ENCODE results near the gene TMEM108.

TMEM108 gene

DNA sequence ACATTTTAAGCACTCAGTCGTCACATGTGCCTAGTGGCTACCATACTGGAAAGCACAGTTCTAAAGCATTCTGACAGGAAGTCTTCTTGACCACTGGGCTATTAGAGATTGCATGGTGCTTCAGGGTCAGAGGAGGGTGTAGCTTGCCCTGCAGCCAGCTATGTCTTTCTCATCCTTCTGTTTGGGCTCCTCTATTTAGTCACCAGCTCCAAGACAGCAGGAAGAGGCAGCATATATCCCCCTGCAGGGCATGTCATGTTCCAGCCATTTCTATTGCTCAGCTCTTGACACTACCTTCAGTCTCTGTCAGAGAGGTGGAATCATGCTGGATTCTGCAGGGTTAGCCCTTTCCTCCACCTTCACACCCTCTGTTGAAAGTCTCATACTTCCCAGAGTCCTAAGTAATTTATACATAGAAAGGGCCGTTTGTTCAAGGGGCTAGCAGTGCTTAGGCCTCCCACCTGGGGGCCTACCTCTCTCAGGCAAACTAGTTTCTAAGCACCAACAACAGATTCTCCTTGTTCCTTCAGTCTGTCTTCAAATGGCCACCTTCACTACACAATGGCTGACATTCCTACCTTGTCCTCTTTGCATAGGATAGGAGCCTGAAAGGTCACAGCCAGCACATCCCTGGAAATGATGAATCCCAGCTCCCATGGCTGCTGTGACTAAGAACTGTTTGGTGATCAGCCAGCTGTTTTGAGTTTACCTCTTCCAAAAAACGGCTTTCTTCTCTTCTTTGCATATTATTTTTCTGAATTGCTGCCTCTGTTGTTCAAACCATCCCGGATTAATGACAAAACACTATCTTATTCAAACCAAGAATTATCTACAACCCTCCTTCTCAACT lies 246.0 kb downstream of the TMEM108 start:
- no peak for DNase-seq

DNA sequence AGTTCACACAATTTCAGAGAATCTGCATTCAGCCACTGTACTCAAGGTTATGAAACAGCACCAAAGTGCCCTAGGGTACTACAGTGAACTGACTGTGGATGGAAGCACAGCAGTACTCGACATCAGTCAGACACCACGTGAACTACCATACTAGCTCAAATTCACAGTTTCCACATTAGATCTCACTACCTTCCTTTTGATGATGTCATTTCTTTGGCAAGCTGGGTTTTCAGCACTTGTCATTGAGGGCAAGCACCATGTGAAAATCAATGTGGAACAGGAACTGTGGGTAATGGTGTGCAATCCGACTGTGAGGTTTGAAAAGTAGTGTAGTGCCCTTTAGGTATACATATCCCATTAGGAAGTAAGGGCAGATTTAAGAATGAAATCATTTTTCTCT lies 251.1 kb downstream of the TMEM108 start:
- no peak for DNase-seq

DNA sequence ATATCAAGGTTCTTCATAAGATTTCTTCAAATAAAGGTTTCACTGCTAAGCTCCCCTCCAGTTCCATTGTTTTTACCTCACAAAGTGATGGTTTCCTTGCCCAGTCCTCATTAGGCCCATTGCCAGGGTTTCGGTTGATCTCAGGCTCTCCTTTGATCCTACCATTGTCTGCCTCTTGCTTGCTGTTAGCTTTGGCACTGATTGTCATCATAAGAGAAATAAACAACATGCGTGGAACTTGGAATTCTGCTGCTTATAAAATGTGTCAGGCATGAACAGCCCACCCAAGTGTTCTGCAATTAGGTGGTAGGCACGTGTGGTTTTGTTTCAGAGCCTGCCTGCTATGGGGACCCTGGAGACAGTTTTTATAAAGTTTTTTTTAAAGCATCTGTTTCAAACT lies 254.1 kb downstream of the TMEM108 start:
- DNase-seq: no peak

DNA sequence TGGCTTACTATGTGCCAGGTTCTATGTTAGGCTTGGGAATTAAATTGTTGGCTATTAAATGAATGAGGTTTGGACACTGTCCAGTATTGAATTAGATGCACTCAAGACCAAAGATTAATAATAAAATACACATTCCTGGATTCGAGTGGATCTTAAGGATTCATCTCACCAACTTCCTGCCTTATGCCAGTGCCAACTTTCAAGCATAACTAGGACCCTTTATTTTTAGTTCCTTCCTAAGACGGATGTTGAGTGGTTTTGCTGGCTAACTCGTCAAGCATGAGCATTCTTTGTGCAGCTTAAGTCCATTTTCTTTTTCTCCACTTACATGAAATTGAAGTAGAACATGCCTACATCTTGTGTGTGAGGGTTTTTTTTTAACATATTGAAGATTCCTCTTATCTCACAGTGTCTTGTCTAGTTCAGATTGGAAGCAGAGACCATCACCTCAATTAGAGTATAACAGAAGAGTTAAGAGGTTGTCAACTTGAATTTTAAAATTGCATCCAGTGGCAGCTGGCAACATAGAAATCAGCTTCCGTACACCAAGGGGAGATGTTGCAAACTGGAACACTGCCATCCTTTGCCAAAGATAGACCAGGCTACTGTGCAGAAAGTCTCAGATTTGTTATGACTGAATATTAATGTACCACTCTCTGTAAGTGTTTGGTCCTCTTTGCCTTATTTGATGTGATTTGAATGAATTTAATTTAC lies 255.4 kb downstream of the TMEM108 start:
- DNase-seq: no peak

DNA sequence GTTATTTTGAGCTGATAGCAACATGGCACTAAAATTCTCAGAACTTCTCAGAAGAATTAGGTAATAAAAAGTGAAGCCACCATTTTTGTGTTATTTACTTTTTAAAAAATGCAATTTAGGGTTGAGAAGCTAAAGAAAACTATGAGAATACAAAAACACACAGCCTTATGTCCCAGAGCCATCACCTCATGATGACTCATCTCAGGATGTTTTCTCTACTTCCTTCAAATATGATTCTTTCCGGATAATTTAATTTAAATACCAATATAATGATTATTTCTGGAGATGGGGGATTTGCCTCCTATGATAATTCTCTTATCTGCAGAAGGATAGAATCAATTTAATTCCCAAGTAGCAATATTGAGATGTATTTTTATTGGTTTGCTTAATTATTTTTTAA lies 256.1 kb downstream of the TMEM108 start:
- DNase-seq: no peak

DNA sequence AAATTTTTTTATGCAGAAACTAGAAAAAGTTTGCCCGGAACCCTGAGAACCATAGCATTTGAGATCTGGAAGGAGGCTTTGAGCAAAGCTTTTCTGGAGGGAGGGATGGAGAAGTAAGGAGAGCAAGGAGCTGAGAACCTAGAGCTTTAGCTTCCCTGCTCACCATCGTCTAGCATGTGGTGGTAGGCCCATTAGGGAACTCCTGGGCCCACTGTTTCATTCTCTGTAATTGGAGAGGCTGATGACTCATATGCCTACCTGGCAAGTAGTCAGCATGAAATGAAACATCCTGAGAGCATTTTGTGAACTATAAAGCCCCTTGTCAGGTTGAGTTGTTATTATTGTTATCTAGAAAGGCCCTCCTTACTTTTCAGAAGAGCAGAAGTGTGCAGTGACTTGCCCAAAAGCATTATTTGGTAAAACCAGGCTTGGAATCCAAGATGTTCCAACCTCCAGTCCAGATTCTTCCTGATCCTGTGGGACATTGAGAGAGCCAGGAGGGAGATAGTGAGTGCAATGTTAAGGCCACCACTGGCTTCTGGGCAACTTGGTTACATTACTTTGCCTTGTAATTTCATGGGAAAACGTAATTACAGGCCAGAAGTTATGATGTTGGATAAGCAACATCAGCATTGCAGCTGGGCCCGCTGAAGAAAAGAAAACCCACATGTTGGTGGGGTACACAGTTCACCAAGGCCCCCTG lies 257.2 kb downstream of the TMEM108 start:
- DNase-seq: no peak

DNA sequence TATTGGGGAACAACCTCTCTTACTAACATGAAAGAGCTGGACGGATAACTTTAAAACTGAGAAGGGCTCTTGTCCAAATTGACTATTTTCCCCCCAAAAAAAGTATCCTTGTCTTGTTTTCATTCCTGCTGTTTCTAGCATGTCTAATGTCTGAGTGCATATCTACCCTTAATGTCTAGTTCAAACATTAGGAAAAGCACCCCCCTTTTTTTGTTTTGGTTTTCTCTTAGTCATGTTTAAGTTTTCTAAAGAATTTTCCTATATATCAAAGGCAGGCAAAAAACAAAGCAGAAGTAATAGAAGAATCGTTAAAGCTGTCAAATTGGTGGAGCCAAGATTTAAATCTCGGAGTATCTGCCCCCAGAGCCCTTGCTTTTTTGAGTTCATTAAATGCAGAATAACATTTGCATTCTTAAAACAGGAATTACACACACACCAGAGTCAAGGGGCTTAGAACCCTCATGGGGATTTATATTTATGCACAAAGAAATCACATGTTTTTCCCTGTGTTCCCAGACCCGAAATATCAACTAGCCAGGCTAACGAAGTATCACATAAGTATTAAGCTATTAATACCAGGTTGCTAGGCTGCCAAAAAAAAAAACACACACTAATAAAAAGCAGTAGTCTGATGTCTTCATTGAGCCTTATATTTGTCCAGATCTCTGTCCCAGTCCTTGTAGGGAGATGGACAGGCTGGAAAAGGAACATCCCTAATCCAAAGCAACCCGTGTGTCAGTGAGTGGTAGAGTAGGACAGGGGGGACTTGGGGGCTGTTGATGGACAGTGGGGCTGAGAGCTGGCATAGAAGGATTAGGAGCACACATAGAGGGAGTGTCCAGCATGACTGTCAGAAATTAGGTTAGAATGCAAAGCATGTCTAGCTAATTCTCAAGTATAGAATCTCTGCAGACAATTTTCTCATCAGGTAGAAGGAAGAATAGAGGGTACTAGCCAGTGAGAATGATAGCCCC lies 258.0 kb downstream of the TMEM108 start:
- no peak for DNase-seq

DNA sequence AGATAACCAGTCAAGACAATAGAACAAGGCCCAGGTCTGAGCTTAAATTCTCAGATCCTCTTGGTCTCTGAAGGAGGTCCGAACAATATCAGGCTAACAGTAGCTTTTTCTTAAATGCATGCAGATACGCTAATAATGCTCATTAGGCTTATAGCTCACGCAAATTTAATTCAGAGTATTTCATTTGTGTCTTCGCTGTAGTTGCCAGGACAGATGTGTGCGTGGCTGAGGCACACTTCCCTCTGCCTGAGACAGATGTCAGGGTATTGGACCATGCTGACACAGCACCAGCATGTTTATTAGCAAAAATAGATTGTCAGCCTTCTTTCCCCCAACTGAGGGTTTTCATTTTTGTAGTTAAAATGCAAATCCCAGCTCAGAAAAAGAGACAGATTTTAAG lies 258.8 kb downstream of the TMEM108 start:
- no peak for DNase-seq

DNA sequence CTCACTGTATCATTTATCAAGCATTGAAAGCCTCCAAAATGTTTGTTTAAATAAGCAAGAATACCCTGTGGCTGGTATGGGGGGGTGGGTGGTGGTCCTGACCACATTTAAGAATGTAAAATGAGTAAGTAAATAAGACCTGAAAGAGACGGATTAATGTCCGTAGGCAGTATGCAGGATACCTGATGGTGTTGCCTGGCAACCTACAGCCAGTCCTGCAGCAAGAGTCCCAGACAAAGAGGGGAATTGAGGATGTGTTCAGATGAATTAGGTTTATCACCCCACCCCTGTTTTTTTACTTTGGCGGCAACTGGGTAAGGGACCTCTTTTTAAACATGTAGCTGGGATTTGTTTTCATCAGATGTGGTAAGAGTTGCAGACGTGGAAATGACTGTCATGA lies 261.9 kb downstream of the TMEM108 start:
- DNase-seq: no peak

DNA sequence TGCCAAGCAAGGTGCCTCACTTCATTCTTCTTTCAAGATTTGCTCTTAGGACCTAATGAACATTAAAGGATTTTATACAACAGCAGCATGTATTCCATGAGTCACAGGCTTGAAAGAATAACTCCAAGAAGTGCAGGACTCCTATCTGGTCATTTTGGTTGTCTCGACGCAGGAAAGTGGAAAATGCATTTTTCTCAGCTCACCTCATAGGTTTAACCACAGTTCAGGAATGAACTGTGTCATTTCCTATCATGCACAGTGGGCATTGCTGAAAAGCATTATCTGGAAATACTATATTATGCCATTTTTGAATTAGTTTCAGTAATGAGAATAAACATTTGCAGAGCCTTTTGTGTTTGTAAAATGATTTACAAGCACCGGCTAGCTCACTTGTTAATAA lies 263.0 kb downstream of the TMEM108 start:
- no peak for DNase-seq

DNA sequence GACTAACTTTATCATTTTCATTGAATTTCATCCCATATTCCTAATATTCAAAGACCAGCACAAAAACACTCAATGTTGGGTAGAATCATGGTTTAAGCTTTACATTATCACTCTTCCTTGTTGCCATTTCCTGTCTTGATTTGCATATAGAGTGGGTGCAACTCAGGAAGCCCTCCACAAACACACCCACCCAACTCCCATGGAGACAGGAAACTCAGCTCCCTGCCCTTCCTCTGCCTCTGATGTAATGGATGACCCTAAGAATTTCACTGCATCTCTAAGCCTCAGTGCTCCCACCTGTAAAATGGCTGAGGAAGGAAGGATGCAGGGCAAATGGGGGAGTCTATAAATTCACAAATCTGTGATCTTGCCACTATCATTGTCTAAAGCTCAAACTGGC lies 263.5 kb downstream of the TMEM108 start:
- DNase-seq: no peak

DNA sequence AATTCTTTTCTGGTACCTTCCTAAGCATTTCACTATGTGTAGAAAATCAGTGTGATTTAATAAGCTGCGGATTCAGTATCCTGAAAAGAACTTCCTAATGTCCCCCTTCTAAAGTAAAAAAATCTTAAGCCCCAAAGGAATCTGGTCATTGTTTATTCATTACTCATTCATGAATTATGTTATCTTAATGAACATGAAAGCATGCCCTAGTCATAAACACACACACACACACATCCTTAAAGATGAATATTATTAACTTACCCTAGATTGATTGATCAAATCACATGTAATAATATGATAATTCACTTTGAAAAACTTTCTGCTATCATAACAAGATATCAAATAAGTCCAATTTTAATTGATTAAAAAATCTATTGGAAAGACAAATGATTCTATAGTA lies 265.2 kb downstream of the TMEM108 start:
- no peak for DNase-seq

DNA sequence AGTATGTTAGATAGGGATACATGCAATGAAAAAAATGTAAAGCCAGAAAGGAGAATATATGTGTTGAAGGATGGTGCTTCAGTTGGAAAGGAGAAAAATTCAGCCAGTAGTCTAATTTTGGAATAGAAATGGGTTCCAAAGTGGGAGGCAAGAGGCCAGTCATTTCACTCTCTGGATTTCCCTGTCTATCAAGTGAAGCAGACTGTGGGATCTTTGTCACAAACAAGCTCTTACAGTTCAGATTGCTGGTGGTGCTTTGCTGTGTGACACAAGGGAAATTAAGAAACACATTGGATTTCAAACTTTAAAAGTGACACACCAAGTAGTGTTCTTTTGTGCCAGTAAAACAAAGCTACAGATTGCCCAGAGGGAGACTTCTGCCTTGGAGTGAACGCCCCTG lies 279.7 kb downstream of the TMEM108 start:
- DNase-seq: no peak

DNA sequence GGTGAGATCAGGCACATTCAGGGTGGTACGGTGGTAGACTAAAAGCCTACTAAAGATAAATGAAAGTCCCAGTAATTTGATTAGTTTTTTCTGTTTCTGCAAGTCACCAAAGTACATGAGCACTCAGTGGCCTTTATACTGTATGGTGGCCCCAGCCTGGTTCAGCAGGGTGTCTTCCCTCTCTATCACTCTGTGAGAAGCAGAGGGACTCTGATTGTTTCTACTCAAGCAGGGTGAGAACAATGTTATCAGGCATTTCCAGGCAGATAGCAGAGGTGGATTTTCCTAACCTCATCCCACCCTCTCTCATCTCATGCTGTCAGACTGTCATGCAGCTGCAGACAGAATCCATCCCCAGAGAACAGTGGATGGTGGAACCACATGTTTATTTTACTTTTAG lies 290.2 kb downstream of the TMEM108 start:
- no peak for DNase-seq

DNA sequence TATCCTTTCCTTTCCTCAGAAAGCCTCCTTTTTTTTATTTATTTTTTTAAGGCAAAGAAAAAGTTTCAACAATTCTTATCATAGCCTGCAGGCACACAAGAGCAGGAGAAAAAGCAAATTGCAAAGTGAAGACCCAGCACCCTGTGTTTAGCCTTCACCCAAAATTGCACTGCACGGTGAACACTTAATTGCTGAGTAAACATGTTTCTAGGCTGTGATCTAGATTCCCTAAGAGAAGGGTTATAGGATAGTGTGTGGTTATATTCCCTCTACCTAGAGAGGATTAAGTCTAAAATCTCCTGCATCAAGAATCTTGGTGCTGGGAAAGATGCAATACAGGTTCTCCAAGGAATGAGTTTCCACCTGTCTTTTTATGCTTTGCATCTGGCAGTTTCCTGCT lies 291.4 kb downstream of the TMEM108 start:
- DNase-seq: no peak

DNA sequence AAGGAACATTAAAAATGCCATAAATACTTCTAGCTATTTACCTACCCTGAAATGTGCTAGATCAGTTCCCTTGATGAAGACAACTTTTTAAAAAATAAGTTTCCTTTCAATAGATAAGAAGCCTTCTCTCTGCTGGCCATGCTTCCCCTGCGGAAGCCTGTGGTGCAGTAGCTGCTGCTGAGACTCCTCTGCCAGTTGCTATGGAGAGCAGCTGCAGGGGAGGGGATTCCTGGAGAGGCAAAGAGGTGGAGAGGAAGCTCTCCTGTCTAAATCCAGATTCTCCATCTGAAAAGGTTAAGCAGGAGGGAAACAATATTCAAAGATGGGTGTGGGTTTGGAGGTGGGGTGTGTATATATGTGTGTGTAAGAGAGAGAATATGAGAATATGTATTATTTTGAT lies 291.9 kb downstream of the TMEM108 start:
- DNase-seq: no peak

DNA sequence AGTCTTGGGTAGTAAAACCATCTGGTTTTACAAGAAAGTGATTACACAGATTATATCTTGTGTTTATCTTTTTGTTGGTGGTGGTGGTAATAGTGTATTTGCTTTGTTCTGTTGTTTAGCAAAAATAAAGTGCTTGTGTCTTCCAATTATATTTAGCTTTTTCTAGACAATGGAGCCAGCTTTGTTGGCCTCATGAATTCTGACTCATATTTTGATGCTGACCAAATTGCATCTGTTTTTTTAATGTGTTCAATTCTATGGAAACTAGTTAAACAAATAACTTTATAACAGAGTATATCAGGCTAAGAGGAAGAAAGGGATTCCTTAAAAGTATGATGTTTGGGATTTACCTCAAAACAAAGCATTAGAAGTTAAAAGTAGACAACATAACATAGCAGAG lies 292.3 kb downstream of the TMEM108 start:
- DNase-seq: no peak

DNA sequence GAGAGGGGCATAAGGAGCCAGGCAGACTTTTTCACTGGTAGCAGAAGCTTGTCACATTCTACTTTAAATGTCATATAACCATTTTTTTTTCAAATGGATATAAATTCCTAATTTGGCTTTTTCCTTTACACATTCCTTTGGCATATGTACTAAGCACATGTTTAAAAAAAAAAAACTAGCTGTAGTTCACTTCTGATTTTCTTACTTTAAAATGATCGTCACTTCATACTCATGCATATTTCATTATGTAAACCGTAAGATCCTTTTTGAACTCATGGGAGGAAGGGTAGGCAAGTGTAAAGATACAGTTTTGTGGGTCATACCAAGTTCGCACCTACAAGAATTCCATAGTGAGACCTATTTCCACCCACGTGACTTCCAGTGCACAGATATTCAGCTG lies 316.5 kb downstream of the TMEM108 start:
- DNase-seq: no peak

DNA sequence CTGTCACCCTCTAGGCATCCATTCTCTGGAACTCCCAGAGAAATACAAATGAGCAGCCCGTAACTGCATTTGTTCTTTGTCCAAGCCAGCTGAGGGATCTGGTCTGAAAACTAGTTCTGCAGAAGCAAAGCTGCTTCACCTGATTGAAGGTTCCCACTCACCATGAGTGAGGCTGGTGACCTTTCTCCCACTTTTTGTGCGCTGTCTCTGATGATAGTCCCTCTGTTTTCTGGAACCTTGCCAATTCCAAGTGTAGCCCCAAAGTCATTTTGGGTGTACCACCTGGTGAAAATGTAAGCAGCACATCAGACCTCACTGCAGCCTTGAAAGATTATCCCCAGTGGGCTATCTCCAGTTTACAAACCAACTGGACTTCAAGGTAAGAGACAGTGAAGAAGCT lies 322.3 kb downstream of the TMEM108 start:
- DNase-seq: no peak

DNA sequence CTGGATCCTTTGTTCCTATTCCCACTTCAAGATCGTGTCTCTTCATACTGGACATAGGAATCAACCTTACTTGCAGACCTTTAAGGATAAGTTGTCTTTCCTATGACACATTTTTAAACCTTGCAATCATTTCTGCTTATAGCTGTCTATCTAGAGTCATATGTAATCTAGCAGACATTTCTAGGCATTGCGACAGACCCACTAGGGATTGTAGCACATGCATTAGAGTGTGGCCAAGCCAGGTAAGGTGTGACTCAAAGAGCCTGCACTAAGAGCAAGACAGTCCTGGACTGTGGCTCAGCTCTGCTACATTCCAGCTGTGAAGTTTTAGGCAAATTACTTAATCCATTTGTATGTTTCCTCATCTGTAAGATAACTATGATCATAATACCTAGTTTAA lies 322.8 kb downstream of the TMEM108 start:
- no peak for DNase-seq

DNA sequence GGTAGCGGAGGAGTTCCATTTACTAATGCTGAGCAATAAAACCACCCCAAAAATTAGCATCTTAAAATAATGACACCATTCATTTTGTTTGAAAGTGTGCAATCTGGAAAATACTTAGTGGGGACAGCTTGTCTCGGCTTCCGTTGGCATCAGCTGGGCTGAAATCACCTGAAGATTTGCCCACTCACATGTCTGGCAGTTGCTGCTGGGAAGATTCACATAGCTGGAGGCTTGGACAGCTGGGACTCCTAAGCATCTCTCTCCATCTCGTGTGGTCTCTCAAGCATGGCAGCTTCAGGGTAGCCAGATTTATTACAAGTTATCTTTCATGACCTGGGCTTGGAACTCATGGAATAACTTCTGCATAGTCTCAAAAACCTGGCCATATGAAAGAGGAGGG lies 323.2 kb downstream of the TMEM108 start:
- DNase-seq: no peak

DNA sequence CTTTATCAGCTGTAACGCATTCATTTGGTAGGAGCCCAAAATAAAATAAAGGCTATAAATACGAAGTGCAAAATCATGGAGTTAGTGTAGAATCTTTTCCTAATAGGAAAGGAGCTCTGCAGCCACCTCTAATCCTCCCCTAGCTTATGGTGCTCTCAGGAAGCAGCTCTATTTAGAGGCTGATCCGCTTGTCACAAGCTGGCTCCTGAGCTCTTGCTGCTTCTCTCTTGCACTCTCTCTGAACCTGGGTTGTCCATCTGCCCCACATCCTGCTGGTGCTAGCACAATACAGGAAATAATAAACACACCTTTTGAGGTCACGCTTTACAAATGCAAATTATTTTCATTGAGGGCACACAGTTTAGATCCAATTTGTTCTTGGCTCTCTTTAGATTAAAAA lies 324.3 kb downstream of the TMEM108 start:
- DNase-seq: no peak

DNA sequence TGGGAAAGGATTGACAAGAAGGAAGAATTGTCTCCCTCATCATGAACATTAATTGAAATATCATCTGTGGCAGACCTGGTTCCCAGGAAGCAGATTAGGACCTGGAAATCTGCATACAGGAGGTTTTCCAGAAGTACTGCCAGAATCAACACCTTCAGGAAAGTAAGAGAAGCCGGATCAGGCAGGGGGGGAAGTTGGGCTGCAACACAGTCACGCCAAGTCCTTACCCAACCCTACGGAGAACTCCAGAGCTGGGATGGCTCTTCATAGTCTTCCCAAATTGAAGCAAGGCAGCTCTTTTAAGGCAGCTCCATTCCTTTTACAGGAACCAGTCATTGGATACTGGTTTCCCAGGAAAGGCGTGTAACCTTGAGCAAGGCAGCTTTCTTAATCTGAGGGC lies 326.5 kb downstream of the TMEM108 start:
- DNase-seq: no peak

Measured in NCI-H1048 (cell line).